Effector CD4-positive, alpha-beta T cell (primary cell): ENCODE measurements around the gene INTS7.

Experiments
- DNase-seq: peaks from one replicate; pipeline ENCODE4 v3.0.0-alpha.2; 2020
- total RNA-seq: gene quantifications from one replicate; lab custom pipeline; 2026; lab: John Stamatoyannopoulos, UW

Gene INTS7, protein sequence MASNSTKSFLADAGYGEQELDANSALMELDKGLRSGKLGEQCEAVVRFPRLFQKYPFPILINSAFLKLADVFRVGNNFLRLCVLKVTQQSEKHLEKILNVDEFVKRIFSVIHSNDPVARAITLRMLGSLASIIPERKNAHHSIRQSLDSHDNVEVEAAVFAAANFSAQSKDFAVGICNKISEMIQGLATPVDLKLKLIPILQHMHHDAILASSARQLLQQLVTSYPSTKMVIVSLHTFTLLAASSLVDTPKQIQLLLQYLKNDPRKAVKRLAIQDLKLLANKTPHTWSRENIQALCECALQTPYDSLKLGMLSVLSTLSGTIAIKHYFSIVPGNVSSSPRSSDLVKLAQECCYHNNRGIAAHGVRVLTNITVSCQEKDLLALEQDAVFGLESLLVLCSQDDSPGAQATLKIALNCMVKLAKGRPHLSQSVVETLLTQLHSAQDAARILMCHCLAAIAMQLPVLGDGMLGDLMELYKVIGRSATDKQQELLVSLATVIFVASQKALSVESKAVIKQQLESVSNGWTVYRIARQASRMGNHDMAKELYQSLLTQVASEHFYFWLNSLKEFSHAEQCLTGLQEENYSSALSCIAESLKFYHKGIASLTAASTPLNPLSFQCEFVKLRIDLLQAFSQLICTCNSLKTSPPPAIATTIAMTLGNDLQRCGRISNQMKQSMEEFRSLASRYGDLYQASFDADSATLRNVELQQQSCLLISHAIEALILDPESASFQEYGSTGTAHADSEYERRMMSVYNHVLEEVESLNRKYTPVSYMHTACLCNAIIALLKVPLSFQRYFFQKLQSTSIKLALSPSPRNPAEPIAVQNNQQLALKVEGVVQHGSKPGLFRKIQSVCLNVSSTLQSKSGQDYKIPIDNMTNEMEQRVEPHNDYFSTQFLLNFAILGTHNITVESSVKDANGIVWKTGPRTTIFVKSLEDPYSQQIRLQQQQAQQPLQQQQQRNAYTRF
- total RNA-seq, result 14.8 reads per million, percentile 40 among the genes with 10 or more reads in this experiment

DNA sequence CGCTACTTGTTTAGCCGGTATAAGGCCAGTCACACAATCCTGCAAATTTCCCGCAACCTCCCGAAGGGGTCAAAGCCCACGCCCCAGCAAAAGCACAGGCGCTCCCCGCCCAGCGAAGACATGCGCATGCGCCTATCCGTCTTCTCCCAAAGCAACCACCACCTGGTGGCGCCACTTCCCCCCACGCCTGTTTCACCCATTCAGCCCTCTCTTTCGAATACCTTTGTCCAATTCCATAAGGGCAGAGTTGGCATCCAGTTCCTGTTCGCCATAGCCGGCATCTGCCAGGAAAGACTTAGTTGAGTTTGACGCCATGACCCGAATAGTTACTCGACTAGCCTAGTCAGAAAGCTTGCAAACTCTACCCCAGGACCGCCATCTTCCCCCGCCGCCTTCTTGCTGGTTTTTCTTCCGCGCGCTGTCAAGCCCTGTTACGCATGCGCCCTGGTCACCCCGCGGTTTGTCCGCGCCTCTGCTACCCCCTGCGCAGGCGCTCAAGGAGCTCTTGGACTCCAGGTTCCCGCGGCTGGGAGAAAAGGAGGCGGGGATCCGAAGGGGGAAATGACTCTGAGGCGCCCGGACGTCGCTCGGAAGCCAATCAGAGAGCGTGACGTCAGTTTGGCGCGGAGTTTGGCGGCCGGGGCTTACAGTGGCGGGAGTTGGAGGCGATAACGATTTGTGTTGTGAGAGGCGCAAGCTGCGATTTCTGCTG, at the start of gene INTS7, which contains the start of gene DTL:
INTS7 (minus strand) TSS at position 435 of the 712 bp plus-strand sequence; CDS start at position 315, 120 bp downstream.
DTL (plus strand) TSS at position 626 of the 712 bp plus-strand sequence. CDS start 143 bp downstream, outside the sequence.
- DNase-seq, result peak; percentile 96

DNA sequence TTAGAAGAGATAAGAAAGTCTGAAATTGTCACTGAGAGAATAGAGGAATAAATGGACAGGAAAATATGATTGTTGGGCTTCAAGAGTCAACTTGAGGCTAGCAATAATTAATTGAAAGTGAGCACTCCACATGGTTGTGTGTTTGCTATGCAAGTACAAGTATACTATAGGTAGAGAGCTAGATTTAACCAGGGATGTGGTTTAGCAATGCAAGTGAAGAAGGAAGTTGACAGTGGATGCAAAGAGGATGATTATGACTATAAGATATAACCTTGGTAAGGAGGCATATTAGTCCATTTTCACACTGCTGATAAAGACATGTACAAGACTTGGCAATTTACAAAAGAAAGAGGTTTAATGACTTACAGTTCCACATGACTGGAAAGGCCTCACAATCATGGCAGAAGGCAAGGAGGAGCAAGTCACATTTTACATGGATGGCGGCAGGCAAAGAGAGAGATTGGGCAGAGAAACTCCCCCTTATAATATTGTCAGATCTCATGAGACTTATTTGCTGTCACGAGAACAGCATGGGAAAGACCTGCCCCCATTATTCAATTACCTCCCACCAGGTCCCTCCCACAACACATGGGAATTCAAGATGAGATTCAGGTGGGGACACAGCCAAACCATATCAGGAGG, 47.5 kb upstream of the INTS7 start:
- DNase-seq, result no peak

DNA sequence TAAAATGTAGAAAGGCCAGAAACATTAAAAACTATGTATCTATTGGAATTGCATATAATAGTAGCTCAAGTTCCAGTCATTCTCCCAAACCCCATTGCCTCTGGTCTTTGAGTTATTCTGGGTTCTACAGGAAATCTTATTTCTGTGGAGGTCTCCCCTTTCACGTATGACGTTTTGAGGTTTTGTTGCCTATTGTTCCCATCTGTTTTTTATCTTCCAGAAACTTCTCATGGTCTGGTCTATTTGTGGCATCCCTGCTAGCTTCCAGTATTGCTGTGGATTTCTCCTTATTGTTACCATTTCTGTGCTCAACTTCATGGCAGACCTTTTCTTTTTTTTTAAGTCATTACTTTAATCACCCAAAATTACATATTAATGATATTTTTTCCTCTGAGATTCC, 43.5 kb upstream of the INTS7 start:
- DNase-seq, result no peak

DNA sequence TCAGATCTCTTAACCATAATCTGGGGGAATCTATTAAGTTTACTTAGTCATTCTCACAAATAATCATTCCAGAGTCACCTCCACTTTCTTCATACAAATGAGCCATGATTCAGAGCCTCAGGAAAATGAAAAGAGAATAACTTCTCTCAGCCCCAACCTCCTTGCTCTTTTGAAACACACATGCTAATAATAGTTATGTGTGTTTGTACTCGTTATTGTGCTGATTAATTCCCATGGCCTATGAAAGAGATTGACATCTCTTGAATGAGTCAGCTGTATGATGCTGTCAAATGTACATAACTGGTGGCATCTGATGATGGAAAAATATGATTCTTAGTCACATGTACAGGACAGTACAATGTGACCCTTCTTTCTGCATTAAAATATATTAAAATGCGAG, 41.7 kb upstream of the INTS7 start:
- no peak for DNase-seq

DNA sequence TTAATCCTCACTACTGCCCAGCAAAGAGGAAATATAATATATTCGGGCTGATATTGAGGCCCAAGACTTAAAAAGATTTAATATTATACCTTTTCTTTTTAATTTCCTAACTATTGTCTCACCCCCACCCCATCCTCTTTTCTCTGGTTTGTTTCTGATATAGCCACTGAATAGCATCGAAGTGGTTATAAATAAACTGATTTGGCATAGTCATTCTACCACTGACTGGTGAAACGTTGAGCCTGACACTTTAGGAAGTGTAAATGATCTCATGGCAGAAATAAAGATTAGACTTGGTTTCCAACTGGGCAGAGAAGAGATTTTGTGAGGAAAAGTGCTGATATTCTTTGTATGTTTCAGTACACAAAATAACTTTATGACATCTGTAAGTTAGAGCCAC, 39.5 kb upstream of the INTS7 start:
- DNase-seq, result no peak

DNA sequence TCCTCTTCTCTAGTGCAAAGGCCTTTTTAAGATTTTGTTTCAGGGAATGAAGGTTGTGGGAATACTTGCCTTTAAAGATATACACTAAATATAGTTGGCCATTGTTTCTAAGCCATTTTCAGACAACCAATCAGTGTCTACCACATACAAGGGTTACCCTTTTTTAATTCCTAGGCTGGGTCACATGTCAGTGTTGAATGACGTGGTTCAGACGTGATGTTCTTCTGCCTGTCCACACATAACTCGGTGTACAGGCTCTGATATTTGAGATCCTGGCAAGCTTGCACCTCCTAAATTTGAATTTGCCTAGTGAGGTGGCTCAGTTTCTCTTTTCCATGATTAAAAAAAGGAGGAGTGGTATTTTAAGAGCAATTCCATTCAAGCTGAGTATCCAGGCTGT, 39.0 kb upstream of the INTS7 start:
- no peak for DNase-seq

DNA sequence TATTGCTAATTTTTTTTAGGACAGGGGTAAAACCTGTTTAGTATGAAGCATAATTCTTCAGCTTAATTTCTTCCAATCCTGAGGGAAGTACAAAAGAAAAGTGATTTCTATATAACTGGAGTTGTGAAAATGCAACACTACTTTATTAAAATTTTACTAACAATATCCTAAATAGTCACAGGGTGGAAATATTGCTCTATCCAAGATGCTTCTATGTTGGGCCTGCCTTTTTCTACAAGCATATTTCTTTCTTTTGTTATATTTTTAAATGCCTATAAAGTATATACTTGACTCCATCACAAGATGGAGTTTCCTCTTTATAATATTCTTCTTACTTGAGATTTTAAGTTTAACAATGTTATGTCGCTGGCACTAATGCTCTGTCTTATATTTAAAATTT, 38.1 kb upstream of the INTS7 start:
- no peak for DNase-seq

DNA sequence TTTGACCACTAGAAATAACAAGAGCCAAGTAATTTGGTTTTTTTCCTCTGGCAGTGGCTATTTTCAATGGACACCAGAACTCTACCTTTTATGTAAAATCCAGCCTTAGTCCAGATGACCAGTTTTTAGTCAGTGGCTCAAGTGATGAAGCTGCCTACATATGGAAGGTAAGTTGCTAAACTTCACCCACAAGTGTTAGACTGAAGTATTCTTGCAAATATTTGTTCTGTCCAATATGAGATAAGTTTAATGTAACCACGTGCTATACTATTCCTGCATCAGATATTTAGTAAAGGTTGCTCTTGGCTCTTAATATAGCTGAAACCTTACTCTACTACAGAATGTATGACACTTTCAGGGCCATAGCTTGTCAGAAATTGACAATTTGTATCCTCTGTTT, 36.7 kb upstream of the INTS7 start:
- no peak for DNase-seq

DNA sequence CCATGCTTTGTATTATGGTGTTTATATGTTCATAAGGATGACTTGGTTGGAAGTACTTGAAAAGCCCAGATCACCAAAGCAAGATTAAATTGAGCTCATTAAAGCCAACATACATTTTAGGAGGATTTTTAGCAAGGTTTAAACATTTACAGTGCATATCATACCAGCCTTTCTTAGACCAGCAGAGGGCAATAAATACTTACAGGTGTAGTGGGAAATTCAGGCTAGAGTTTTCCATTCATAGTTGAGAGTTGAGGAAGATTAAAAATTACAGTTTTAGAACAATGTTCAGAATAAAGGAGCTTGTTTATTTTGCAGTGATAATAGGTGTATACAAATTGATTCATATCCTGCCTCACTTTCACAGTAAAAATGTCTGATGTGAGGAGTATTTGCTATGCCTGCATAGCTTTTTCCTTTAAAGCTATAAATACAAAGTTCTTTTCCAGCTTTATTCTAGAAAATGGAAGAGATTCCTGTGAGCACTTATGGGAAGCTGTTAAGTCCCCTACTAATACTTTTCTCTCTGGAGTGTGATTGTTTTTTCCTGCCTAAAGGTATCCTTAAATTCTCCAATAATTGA, 35.5 kb upstream of the INTS7 start:
- no peak for DNase-seq

DNA sequence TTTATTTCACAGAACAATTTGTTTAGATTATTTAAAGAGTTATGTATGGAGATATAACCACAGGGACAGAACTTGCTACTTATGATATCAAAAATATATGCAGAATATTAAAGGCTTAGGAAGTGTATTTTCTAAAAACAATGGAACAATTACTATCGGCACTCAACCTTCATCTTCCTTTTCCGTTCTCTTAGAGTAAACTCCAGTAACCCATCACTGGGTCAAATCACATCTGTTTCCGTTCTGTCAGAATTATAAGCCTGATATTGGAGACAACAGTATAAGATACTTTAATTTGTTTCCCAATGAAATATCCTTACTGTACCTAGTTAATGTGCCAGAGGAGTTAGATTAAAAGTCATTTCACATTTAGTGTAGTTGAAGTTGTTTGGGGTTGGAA, 32.4 kb upstream of the INTS7 start:
- no peak for DNase-seq

DNA sequence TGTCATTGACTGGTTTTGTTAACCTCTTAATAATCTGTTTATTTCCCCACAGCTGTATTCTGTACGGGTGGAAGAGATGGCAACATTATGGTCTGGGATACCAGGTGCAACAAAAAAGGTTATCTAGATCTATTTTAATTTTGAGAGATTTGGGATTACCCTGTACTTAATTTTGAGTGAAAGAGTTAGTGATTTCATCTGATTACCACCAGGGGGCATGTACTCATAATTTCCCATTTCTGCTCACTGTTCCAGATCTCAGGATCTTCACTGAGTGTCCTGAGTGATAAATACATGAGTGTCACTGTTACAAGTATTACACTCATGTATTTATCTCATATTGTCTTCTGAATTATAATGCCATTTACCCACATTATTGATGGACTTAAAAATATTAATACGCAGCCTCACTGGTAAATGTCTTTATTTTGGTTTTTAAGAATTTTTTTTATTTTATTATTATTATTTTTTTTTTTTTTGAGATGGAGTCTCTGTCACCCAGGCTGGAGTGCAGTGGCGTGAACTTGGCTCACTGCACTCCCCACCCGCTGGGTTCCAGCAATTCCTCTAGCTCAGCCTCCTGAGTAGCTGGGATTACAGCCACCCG, 27.6 kb upstream of the INTS7 start:
- DNase-seq, result no peak

DNA sequence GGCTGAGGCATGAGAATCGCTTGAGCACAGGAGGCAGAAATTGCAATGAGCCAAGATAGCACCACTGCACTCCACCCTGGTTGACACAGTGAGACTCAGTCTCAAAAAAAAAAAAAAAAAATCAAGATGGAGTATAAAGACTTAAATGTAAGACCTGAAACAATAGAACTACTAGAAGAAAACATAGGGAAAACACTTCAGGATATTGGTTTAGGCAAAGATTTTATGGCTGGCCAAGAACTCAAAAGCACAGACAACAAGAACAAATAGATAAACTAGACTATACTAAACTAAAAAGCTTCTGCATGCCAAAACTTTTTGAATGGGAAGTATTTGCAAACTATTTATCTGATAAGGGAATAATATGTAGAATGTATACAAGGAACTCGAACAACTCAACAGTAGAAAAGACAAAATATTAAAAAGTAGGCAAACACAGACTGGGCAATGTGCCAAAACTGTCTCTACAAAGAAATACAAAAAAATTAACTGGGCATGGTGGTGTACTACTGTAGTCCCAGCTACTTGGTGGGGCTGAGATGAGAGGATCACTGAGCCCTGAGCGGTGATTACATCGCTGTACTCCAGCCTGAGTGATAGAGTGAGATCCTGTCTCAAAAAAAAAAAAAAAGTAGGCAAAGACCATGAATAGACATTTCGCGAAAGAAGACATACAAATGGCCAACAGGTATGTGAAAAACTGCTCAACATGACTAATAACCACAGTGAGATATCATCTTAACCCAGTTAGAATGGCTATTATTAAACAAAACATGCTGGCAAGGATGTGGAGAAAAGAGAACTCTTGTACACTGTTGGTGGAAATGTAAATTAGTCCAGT, 25.5 kb upstream of the INTS7 start:
- DNase-seq, result no peak

DNA sequence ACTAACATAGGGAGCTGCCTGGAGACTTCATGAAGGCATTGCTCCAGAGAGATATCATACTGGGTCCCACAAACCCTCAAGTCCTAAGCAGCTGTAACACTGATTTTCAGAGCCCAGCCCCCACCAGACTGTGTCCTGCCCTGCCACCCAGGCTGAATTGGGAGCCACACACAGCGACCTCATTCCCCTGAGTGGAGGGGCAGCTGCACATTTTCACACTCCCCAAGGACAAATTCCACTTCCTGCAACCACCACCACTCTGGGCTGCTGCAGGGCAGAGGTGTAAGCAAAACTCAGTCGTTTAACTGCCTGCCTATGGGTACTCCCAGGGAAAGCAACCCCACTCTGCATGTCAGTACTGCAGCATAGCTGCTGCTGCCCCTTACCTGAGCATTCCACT, 20.0 kb upstream of the INTS7 start:
- no peak for DNase-seq

DNA sequence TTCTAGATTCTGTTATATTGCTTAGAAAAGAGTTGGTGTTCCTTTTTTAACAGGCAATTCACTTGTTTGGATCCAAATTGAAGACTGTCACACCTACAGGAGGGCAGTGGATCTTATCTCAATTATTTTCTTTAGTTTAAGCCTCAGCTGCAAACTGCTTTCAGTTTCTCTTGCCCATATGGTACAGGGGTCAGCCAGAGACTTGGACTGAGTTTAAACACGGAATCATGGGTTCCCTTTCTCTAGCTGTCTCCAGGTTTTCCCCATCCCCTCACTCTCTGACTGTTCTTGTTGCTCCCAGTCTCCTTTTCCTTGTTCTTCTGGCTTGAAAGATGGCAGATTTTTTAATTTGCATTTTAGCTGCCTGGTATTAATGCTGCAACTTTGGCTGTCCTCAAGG, 18.6 kb upstream of the INTS7 start:
- no peak for DNase-seq

DNA sequence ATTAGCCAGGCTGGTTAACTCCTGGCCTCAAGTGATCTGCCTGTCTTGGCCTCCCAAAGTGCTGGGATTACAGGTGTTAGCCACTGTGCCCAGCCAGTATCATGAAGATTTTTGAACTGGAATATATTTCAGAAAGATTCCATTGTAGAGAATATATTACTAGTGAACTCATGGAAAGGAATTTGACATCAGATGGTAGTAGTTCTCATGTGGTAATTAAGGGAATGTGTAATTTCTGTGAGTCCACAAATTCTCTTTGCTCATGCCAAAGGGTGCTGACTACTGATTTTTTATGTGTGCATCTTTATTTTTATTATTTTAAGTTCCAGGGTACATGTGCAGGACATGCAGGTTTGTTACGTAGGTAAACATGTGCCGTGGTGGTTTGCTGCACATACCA, 10.6 kb upstream of the INTS7 start:
- no peak for DNase-seq

DNA sequence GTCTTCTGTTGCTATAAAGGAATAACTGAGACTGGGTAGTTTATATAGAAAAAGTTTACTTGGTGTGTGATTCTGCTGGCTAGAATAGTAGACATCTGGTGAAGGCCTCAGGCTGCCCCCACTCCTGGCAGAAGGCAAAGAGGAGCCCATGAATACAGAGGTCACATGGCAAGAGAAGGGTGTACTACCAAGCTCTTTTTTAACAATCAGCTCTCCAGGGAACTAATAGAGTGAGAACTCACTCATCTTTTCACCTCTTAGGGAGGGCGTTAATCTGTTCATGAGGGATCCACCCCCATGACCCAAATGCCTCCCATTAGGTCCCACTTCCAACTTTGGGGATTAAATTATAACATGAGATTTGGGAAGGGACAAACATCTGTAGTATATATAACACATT, 9.5 kb upstream of the INTS7 start:
- DNase-seq, result no peak

DNA sequence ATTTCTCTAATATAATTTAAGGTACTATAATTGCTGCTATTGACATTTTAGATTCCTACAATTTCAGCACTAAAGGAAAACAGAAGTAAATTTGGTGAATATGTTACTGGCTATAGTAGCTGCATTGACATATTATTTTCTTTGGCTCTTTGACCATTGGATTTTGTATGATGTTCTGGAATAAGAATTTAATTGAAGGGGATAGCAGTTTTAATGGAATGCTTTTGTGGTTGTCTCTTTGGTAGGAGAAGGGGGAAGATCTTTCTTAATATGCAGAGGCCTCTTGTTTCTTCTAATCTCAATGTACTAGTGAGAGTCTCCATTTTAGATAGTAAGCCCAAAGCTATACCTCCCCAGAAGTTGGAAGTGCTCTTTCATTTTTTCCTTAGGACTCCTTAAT, 7.1 kb upstream of the INTS7 start:
- DNase-seq, result no peak

DNA sequence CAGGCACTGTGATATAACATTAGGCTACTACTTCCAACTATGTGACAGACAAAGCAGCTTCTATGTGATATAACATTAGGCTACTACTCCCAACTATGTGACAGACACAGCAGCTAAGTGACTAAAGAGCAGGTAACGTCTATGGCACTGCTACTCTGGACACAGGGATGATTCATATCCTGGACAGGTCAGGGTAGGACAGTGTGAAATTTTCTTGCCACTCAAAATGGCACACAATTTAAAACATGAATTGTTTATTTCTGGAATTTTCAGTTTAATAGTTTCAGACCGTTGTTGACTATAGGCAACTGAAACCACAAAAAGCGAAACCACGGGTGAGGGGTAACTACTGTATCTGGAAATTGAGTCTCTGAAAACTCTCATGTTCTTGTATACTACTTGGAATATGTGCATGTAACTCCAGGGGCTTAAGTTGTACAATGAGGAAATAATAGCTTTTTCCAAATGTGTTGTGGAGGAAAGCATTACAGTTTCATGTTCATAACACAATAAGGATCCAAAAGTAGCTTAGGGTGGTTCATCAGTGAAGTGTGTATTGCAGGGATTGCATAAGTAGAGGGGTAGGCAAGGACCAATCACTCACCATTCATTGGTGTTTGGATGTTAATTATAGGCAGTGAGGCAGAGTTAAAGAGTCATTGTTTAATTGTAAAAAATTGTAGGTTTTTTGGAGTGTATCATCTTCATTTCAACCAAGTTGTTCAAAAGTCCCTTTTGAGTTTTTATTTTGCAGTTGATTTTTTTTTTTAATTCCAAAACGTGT, 5.5 kb upstream of the INTS7 start:
- DNase-seq, result no peak

DNA sequence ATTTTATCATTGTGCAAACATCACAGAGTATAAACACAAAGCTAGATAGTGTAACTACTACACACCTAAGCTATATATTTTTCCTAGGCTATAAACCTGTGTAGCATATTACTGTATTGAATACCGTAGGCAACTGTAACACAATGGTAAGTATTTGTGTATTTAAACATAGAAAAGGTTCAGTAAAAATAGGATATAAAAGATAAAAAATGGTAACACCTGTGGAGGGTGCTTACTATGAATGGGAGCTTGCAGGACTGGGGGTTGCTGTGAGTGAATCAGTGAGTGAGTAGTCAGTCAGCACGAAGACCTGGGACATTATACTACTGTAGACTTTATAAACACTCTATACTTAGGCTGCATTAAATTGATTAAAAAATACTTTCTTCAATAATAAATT, 4.3 kb upstream of the INTS7 start:
- no peak for DNase-seq

DNA sequence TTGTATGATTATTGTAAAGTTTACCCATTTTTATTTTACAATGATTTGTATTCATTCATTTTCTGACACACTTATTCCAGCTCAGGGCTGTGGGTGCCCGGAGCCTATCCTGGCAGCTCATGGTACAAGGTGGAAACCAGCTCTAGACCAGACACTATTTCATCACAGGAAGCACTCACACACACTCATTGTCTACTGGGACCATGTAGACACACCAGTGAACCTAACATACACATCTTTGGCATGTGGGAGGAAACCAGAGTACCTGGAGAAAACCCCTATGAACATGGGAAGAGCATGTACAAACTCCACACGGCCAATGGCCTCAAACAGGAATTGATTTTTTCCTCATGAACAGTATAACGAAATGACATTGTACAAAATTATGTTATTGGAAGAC, 2.5 kb upstream of the INTS7 start:
- no peak for DNase-seq
